Coronary artery (tissue), 2 donors: Measurements from ENCODE around the gene KCNJ15.

Experiments used
- DNase-seq: peaks from one replicate; pipeline ENCODE4 v3.0.0-alpha.2; 2017; ENCODE audit warnings: low spot score
- H3K27ac ChIP-seq, 2 donors: fragments of 200-600 bp; sonication (generic); one replicate each; pipeline ENCODE4 v1.5.1; 2016 to 2019
- H3K4me3 ChIP-seq: fragments of 200-600 bp; sonication (generic); 2 replicates; pipeline ENCODE4 v1.5.1; 2016; ENCODE audit warnings: mild to moderate bottlenecking, moderate library complexity
- CTCF ChIP-seq: fragments of 200-600 bp; sonication (generic); IDR thresholded peaks from one replicate; pipeline ENCODE4 v1.5.1; 2019; ENCODE audit warnings: antibody characterized with exemption

The KCNJ15 gene

GRCh38 chr21:38325731-38326420, 69.1 kb downstream of the KCNJ15 start:
- Histone ChIP-seq H3K27ac (no peak overlapping the region), H3K4me3 (no peak overlapping the region)
- peak; percentile 40 for DNase-seq
- no peak for TF ChIP-seq CTCF

DNA sequence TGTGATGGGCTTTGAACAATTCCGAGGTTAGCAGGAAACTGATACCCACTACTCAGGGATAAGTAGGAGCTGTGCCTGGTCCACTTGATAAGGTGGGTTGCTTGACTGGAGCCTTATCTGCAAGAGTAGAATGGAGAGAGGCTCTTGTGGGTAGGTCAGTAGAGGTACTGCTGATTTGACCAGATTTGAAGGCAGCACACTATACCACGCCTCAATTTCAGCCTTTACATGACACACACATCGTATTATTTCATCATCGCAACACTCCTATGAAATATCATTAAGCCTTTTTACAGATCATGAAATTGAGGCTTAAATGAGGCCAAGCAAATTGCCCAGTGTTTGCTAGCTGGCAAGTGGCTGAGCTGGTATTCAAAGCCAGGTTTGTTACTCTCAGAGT, 69.6 kb downstream of the KCNJ15 start:
- TF ChIP-seq CTCF, result no peak
- DNase-seq, result no peak

GRCh38 chr21:38326899-38327298, 70.1 kb downstream of the KCNJ15 start:
- DNase-seq, result peak; percentile 19
- TF ChIP-seq CTCF, result no peak
- Histone ChIP-seq H3K27ac (no peak overlapping the region), H3K4me3 (no peak overlapping the region)

More for the DNA sequence above, 69.6 kb downstream of the KCNJ15 start:
- Histone ChIP-seq H3K27ac (no peak overlapping the region), H3K4me3 (no peak overlapping the region)

DNA sequence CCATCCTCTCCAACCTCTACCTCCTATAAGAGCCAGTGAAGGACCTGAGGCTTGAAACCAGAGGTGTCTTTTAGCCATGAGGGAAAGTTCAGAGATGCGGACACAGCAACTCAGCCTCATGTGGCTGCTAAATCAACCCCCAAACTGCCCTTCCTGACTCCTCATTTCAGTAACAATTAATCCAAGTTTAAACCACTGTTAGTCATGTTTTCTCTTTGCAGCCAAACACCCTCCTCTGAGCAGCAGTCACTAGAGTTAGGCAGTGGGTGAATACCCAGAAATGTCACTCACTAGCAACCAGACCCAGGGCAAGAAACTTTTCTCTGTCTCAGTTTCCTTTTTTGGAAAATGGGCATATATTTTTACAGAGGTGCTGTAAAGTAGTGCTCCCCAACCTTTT, 71.2 kb downstream of the KCNJ15 start:
- DNase-seq, result peak; percentile 7
- no peak for TF ChIP-seq CTCF
- Histone ChIP-seq H3K27ac (no peak overlapping the region), H3K4me3 (no peak overlapping the region)

- H3K27ac ChIP-seq, result no peak overlapping the region
- peak; percentile 31 for DNase-seq
- no peak for TF ChIP-seq CTCF
- no peak overlapping the region for H3K4me3 ChIP-seq
Measured at GRCh38 chr21:38329162-38329561, 72.4 kb downstream of the KCNJ15 start.

- Histone ChIP-seq H3K27ac (no peak overlapping the region), H3K4me3 (no peak overlapping the region)
- no peak for DNase-seq
- no peak for TF ChIP-seq CTCF
Measured at GRCh38 chr21:38330666-38331065, 73.9 kb downstream of the KCNJ15 start.
